Measurements from ENCODE around the gene NELL1.

The NELL1 gene

DNA sequence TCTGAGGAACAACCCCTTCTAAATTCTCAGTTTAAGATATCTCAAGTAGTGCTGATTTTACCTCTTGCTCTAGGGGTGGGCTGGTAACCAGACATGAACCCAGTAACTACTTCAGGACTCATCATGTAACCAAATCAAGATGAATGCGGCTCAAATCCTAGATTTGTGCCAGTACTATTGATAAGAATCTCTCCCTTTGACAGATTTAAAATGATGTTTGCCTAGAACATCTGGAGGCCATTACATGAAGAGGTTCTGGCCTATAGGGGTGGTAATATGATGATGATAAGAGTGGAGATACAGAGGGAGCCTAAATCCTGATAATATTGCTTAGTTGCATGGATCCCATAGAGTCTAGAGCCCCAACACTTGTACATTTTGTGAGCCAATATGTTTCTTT lies 850.9 kb downstream of the NELL1 start:
- DNase-seq = no peak

DNA sequence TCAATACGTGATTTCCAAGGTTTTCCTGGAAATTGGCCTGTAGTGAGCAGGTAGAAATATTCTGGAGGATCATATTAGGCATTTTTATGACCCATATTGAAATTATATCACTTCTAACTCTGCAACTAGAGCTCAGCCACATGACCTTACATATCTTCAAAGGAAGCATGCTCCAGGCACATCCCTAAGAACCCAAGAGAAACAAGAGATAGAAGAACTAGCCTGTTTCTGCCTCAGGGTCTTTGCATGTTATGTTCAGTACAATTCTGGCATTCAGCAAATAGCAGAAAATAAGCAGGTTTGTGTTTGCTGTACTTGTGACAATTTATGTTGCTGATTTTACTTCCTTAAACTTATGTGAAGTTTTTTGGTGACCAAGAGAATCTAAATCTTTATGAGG lies 859.8 kb downstream of the NELL1 start:
- DNase-seq = no peak

DNA sequence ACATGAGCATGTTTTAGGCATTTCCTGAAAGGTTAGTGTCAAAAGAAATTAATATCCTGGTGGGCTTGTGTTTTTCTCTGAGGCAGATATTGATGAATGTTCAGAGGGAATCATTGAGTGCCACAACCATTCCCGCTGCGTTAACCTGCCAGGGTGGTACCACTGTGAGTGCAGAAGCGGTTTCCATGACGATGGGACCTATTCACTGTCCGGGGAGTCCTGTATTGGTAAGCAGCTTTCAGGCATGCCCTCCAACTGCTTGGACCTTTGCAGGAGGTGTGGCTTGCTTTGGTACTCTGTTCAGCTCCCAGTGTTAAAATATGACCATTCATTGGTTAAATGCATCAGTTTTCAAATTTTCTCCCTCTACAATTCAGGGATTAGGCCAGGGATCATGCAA lies 864.9 kb downstream of the NELL1 start:
- no peak for DNase-seq

DNA sequence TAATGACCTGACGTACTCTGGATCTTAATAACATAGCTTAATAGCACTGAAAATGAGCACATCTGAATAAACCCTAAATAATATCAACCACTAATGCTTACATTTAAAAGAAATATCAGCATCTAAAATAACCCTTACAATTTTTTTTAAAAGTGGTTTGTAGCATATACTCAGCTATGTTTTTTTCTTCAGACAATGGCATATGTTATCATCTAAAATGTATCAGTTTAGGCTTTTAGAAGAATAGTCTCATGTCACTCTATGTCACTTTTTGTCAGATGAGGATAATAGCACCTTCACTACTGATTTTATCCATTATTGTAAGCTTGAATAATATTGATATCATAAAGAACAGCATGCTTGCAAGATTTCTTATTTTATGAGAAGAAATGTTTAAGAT lies 868.6 kb downstream of the NELL1 start:
- DNase-seq = no peak

DNA sequence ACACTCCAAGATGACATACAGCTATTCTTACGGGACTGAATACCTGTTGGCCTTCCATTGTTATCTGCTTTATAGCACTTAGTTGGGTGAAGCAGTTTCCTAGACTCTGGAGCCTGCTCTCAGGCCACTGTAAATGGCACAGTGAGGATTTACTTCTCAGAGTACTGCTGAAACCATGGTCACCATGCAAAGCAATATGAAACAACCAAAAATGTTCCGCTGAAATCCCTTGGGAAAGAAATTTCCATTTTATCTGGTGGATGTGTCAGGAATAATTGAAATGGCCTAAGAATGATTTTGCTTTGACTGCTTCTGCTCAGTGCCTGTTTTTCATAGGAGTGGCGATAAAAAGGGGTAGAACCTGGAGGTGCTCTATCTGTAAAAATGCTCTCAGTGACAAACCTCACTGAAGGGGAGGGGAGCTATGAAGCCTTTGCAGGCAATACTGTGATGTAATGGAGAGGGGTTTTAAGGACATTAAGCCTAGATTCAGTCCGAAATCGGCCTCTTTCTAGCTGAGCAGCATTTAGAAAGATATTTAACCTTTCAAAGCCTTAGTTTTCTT lies 871.9 kb downstream of the NELL1 start:
- no peak for DNase-seq

DNA sequence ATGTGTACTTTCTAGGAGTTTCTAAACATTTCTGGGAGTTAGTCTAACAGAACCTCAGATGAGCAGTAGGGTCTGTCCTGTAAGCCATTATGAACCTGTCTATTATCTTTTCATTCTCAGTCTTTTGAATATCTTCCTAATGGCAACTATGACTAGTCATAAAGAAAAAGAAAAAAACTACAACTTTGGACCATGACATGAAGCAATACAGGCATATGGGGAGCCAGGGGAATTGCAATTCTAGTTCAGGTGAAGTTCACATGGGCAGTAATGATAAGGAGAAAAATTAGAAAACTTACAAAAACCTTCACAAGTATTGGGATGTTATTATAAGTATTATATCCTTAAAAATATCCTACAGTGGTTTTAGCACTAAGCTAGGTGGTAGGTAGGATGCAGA lies 874.5 kb downstream of the NELL1 start:
- DNase-seq = no peak

DNA sequence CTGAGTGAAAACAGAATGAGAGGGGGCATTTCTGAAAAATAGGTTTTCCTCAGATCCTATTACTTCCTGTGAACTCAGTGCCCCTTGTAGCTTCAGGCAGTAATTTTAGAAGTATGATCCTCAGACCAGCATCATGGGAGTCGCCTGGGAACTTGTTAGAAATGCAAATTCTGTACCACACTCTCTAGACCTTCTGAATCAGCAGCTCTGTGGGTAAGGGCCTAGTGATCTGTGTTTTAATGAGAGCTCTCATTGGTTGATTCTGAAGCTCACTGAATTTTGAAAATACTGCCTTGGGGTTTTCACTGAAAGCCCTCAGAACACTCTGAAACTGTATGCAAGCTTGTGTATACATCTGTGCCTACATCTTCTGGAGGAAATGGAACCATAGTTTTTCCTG lies 876.3 kb downstream of the NELL1 start:
- DNase-seq = no peak

DNA sequence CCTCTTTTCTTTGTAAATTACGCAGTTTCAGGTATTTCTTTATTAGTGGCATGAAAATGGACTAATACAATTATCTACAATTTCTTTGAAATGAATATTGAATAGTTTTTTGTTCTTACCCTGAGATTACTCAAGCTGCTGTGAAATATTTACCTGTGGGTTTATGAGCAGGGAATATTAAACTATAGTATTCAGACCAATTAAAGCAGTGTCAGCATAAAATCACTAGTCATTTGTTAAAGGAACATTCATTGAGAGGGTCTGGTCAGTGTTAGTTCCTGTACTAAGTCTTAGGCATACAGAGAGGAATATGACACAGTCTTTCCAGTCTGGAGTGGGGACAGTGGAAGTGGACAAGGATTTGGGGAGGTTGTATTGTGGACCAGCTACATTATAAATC lies 877.3 kb downstream of the NELL1 start:
- DNase-seq = no peak

DNA sequence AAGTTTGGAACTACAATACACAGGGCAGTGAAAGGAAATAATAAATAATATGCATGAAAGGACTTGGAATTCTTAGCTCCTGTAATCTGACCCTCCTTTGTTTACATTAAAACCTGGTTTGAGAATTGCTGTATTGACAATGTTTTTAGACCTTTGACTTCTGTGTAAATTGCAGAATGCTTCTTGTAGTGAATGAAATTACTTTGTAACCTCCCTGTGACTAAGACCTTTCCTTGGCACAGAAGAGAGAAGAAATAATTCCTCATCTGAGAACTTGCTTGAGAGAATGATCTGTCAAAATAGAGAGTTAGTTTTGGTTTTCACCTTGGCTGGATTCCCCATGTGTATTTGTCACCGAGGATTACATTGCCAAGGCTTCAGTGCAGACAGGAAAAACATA lies 883.5 kb downstream of the NELL1 start:
- peak; percentile 50 to 59 for DNase-seq

DNA sequence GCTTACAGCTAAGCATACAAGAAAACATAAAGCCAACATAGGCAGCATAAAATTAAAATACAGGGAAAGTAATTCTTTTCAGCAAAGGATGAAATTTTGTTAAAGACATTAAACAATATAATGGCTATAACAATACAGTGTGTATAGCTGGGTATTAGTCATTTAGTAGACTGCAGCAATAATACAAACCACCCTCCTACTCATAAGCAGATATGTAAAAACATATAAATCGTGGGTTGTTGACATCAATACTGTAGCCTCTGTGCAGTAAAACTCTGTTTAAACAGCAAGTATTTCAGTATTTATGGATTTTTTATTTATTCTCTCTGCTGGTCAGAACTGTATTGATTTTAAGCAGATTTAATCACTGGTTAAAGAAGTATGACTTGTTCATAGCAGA lies 884.4 kb downstream of the NELL1 start:
- DNase-seq = no peak

DNA sequence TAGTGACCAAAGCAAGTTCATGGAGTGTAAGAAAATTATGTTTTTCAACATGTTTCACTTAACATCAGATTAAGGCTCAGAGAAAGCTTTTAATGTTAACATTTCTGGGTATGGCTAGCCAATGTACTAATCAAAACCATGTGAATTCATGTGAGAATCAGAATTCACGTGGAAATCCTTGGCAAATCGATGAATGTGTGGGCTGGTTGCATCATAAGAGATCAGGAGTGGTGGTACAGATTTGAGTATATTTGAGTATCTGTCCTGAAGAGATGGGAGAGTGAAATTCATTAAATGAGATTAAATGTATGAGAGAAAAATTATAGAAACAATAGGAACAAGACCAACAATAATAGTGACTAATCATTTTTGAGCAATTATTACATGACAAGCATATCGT lies 884.9 kb downstream of the NELL1 start:
- no peak for DNase-seq

DNA sequence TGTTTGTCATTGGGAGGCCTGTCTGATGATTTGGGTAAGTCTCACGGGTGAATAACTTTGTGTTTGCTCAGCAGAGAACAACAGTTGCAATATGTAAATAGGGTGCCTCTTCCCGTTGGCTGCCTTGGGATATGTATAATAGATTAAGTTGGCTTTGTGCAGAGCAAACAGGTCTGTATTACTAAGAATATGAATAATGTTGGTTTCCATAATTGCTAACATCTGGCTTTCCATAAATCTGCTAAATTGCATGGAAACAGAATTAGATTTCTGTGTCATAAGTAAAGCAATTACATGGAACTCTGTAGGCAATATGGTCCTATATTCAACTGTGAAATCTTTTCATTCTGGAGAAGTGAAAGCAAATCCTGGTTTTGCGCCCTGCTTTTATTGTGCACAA lies 887.5 kb downstream of the NELL1 start:
- peak; percentile 28 to 56 for DNase-seq

DNA sequence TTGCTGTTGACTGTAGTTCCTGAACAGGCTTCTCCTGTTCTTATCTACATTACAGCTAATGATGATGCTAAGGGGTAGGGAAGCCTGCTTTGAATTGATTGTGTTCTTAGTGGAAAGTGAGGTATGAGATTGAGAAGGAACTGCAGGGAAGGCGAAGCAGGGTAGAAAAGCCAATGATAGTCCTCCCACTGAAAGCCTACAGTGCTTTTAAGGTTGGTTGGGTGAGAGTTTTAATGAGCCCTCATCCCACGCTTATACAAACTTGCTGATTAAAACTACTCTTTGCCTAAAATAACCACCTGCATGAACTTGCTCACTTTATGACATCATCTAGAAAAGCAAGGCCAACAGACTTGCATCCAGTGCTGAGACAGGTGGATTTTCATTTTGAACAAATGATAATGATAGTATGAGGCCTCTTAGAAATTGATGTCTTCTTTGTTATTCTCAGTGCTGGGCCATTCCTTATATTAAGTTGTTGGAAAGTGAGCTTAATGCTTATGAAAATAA lies 891.1 kb downstream of the NELL1 start:
- DNase-seq = no peak

DNA sequence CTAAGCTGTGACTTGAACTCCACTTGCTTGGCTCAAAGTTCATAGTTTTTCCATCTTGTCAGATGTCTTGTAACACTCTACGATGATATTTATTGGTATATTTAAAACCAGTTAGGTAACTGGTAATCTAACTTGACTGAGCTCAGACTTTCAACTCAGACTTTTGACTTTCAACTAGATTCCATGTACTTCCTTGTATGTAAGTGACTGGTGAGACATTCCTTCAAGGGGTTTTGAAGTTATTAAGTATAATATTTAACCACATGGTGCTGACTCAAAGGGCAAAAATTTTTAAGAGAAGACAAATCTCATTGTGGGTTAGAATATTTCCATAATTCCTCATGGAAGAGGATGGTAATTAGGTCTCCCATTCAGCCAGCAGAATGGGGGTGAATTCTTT lies 892.2 kb downstream of the NELL1 start:
- no peak for DNase-seq

DNA sequence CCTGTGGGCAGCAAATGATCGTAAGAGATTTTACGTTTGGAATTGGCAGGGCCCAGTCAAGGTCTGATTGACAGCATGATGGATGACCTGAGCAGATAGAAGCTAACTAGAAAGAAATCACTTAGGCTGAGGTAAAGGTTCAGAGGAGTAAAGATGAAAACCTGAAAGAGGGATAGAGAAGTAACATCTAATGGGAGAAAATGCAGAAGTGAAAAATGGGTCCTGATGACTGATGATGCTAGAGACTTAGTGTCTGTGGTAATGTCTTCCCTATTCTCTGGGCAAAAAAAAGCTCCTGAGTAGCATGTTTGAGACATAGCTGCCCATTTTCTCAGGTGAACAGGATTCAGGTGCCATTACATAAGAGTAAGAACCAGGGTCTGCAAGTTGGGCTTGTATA lies 894.7 kb downstream of the NELL1 start:
- no peak for DNase-seq

DNA sequence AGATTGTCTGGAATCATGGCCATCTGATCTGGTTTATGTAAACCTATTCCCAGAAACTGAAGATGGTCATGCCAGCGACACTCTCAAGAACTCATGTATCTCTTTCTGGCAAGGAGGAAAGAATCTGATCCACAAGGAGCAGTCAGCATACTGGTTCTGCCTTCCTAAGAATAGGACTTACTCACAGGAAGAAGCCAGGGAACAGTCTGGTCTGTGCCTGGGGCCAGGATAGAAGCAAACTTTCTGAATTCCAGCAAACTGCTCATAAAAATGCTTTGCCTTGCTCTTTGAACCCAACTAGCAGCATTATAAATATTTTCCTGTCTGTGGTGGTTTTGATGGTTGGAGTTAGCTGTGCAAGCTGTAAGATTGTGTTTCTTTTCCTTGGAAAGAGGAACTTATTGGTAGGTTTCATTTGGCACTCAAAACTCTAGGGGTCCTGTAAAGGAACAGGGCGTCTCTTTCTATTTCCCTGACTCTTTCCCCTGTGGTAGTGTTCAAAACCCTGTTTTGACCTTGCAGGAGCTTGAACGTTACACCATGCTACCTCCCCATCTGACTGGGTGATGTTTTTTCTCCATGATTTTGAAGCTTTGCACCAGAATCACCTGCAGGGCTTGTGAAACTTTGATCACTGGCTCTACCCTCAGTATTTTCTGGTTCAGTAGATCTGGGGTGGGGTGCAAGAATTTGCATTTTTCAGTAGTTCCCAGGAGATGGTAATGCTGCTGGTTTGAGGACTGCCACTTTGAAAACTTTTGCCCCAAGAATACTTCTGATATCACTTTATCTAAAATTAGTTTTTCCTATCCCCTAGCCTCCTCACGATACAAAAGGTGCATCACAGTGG lies 895.7 kb downstream of the NELL1 start:
- no peak for DNase-seq

DNA sequence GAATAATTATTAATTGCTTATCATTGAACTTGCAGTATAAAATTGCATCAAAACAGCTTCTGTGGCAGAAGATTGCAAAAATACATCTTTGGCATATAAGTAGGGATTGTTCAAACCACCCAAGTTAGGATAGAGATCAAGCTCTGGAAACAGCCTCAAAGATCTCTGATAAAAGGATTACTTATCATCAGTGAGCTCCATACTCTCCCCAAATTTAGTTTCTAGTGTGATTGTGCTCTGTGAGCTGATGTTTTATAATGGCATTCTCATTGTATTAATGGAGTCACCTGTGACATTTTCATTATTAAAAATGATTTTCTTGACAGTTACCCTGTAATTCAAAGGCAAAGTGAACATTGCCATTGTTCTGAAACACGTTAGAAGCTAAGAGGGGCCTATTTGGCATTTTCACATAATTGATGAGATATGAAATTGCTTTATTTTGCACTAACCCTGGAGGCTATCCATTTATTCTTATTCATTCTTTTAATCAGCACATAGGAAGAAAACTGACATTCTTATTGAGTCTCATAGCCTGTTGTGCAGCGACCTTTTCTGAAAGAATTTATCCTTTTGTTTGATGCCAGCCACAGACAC lies 897.2 kb downstream of the NELL1 start:
- DNase-seq = no peak

DNA sequence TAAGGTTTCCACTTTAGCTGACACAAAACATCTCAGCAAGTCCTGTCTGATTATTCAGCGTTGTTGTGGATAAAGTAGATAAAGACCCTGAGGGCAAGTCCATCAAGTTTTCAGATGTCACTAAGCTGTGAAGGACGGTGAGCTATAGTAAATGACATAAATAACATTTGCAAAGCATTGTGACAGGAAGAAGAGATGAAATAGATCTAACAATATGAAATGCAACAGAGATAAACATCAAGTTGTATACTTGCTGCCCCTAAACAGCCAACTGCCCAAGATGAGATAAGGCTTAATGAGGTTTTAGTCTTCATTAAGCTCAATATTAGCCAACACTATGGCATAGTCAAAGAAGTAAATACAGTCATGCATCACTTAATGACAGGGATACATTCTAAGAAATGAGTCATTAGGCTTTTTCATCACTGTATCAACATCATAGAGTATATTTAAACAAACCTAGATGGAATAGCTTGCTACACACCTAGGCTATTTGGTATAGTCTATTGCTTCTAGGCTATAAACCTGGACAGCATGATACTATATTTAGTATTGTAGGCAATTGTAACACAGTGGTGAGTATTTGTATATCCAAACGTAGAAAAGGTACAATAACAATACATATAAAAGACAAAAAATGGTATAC lies 898.4 kb downstream of the NELL1 start:
- no peak for DNase-seq

DNA sequence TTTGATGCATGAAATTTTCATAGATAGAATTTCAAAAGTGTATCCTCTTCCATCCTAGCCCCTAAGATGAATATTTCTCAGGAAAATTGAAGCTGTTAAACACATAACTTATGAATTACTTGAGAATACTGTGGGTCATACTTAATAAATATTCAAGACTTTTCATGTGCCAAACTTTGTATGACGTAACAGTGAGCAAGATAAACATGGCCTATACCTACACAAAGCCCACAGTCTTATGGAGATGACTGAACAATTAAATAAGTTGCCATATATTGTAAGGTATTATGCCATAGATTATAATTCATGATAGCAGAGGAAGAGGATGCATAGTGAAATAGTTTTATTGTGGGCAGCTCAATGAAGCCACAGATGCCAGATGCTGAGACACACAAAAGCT lies 902.8 kb downstream of the NELL1 start:
- no peak for DNase-seq

DNA sequence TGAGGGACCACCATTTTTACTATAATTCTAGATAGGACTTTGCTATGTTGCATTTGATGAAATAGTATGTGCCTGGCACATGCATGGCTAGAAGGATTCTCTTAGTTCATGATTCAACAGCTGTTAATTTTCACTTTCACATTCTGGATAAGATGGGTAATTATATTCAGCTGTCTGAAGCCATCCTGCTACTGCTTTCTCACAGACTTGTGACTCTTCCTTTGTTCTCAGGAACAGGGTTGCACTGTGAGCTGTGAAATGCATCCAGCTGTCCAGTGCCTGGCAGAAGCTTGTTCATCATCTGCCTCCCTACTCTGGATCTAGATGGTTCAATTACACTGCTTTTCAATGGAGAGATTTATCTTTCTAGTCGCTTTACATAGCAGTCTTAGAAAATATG lies 913.4 kb downstream of the NELL1 start:
- DNase-seq = no peak

DNA sequence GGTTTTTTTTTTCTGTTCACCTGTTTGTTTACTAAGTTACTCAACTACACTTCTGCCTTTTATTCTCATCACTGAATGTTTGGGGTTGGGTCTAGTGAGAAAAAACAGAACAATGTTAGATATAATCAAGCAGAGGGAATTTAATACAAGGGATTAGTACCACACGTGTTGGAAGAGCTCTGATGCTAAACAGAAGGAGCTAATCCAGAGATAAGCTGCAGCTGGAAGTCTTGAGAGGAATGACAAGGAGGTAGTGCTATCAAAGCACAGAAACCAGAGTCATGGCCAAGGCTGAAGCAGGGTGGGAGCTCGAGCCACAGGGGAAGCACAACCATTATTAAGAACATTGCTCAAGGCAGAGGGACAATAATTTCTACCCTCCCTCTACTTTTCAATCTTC lies 919.4 kb downstream of the NELL1 start:
- no peak for DNase-seq

DNA sequence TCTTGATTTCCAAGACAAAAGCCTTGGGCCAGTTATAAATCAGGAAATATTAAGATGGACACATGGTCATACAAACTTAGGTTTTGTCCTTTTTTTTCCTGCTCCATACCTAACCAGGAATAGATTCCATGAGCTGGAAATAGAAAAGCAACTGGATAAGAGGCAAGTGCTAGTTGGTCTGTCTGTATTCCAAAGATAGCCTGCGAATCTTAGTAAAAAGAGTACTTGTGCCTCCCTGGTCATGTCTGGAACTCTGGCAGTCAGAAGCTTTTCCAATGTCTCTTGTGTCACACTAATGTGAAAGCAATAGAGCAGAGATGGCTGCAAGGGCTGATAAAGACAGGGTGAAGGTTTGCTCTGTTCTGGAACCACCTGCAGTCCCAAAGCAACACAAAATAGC lies 933.3 kb downstream of the NELL1 start:
- no peak for DNase-seq

DNA sequence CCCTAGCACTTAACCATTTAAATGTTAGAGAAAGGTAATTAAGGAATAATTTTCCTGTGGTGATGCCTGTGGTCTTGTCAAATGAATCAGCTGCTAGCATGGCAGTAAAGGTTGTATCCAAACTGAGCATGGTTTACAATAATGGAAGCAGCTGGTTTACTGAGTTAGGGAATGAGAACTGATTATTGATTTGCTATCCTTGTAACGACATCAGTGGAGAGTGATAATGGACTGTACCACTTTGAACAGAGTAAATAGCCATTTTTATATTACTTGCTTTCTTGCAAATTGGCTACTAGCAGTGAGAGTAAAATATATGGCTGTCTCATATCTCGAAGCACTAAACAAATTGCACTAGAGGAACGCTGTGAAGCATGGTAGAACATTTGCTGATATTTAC lies 934.5 kb downstream of the NELL1 start:
- no peak for DNase-seq

DNA sequence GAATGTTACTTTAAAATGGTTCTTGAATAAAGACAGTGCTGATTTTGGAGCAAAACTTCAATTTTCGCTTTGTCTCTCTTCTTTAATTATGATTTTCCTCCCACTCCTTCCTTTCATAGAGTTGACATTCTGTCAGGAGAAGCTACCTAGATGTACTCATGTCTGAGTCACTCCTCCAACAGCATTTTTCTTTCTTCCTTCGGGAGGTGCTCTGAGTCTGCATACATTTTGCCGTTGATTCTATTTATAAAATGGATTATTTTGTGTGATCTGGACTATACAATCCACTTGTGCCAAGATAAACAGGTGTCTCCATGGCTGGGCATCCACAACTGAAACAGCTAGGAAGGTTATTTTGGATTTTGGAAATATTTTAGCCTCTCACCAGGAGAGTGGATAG lies 935.2 kb downstream of the NELL1 start:
- DNase-seq = peak in 1 of 2 experiments; percentile 4

Data from NCI-H446 (cell line).